Medulla oblongata (tissue), 1 donor: ENCODE results near the gene FCN2.

ENCODE experiments used
- DNase-seq: peaks from one replicate; pipeline ENCODE4 v3.0.0-alpha.2; 2015; ENCODE audit errors: extremely low spot score

Gene FCN2

GRCh38 chr9:134887686-134888602, 7.3 kb downstream of the FCN2 start:
- DNase-seq = no peak

DNA sequence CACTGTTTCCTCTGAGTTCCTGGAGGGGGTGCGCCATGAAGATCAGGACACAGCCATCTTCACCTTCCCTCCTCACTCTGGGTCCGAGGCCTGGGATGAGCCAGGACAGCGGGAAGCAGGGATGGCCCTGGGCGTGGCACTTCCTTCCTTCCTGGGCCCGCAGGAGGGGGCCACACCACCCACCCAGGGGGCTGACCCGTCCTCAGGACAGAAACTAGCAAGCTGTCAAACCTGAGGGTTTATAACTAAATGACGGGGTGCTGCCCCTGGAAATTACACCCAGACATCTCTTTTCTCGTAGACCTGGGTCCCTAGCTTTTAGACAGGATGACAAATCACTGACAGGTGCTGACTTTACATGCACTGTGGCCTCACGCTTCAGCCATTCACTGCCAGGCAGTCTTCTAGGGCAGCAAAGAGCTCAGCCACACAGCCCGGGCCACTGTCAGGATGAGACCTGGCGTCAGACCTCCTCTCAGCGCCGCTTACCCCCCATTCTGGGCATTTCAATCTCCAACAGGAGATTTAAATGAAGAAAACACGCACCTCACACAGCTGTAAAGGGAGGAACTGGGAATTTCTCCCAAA, 8.1 kb downstream of the FCN2 start:
- no peak for DNase-seq

DNA sequence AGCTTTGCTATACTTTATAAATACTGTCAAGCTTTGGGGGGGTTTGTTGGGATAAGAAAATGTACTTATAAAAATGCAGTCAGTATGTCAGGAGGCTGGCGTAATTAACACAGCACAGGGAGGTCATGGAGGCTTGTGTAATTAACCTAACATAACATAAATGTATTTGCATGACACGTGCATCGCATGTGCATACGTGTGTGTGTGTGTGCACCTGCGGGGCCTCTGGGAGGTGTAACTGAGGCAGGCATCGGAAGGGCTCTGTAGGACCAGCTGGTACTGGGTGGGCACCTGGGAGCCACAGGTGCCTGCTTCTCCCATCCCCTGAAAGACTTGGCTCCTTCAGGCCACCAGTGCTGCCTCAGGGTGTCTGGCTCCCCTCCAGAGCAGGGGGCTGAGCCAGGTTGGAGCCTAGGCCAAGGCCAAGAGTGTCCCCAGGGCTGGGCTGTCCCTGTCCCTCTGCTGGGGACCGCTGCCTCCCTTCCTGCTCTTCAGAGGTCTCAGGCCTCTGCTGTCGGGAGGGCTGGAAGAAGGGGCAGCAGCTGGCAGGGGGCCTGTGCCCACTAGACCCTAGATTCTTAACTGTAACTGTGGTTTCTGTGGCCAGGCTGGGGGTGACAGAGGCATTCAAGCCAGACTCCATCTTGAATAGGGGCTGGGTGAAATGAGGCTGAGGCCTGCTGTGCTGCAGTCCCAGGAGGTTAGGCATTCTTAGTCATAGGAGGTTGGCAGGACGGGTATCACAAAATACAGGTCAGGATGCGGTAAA, 9.0 kb downstream of the FCN2 start:
- DNase-seq = no peak

- no peak for DNase-seq
These were observed 9.5 kb downstream of the FCN2 start for GRCh38 chr9:134890155-134890495.

DNA sequence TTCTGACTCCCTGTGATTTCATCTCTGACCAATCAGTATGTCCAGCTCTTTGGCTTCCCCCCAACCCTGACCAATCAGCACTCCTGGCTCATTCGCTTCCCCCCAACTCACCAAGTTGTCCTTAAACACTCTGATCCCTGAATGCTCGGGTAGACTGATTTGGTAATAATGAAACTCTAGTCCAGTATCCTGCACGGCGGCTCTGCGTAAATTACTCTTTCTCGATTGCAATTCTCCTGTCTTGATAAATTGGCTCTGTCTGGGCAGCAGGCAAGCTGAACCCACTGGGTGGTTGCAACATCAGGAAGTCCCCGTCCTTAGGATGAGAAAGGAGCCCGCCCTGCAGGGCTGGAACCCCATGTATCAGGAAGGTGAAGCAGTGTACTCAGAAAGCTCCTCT, 10.4 kb downstream of the FCN2 start:
- DNase-seq = no peak

GRCh38 chr9:134891713-134892112, 11.1 kb downstream of the FCN2 start:
- DNase-seq = no peak

- no peak for DNase-seq
These were observed 11.6 kb downstream of the FCN2 start for GRCh38 chr9:134892221-134892620.

DNA sequence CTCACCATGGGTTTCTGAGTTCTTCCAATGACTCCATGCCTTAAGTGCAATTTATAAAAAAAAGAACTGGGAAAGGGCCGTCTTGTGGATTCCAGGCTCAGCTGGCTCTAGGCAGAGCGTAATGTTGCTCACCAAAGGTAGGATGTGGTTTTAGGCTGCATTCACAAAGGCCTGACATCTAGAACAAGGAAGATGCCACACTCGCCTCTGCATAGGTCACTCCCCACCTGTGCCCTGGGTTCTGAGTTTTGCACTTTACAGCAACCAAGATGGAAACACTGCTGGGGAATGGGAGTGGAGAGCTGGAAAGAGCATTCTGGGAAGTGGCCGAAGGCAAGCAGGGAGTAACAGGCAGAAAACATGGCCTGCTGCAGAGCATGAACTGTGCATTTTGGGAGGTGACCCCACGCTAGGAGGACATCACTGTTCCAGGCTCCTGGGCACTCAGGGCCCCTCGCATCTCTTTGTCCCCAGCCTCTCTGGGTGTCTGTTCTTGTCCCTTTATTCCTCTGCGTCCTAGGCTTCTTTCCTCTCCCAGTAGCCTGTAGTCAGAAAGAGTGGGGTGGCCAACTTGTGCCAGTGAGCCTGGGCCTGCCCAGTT, 12.3 kb downstream of the FCN2 start:
- DNase-seq = no peak

DNA sequence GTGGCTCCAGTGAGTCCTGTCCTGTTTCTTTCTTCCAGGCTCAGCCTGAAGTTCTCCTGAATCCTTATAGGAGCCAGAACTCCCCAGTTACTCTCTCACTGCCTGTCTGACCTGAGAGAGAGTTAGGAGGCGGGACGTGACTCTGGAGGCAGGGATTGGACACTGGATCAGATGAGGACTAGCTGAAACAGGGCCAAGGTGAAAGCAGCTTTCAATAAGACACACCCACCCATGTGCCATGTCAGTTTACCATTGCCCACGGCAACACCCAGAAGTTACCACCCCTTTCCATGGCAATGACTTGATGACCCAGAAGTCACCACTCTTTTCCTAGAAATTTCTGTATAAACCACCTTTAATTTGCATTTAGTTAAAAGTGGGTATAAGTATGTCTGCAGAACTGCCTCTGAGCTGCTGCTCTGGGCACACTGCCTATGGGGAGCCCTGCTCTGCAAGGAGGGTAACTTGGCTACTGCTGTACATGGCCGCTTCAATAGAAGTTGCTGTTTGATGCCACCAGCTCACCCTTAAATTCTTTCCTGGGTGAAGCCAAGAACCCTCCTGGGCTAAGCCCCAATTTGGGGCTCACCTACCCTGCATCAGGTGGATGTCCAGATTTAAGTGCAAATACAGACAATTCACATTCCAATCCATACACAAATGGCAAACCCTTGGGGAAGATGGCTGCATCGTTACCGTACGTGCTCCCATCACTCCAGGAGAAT, 13.7 kb downstream of the FCN2 start:
- no peak for DNase-seq

DNA sequence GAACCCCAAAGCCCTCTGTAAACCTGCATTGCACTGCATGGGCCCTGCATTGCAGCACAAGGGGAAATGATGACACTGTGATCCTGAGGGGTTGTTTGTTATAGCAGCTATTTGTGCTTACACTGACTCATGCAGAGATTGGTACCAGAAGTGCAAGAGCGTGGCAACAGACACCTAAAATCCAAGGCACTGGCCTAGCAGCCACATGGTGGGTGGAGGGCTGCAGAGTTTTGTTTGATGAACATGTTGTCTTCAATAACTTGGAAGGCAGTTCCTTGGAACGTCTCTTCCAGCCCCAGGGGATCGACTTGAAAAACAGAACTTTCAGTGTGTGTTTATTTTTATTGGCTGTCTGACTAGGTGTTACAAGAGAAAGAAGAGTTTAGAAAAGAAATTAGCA, 14.5 kb downstream of the FCN2 start:
- DNase-seq = peak; percentile 3

DNA sequence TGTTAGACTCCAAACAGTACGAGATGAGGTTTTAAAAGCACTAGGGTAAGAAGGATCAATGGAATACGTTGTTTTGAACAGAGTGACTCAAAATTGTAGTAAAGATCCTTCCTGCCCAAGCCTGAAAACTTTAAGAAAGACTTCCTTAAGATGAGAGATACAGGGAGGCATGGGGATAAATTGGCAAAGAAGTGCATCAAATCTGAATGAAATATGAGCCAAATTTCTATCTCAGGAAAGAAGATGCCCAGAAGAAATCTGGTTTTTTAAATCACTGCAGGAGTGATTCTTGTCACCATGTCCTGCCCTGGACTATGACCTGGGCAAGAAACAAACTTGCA, 14.9 kb downstream of the FCN2 start:
- no peak for DNase-seq

- no peak for DNase-seq
These were observed 15.6 kb downstream of the FCN2 start for GRCh38 chr9:134895908-134896833.

GRCh38 chr9:134896834-134897583, 16.4 kb downstream of the FCN2 start:
- no peak for DNase-seq

DNA sequence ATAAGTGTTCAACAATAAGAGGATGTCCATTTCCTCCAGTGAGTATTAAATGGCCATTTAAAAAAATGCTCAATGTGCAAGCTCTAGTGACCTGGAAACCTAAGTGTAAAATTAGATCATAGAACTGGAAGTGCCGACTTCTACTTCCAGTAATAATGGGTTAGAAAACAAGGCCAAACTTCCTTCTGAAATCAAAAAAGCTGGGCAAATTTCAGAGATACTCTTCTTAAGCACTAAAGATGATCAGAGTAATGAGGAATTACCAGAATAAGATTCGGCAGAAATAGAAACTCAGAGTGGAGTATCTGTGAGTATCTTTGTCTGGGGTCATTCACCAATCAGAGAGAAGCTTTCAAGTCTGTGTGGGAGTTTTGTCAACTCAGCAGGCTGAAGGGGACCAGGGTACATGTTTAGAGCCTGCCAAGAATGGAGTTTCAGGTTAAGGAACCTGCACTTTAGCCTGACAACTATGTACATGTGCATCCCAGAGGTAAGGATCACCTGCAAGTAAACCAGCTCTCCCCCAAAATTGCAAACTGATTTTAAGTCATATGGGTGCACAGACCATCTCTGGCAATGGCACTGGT, 17.1 kb downstream of the FCN2 start:
- DNase-seq = no peak

GRCh38 chr9:134898319-134898718, 17.7 kb downstream of the FCN2 start:
- no peak for DNase-seq

DNA sequence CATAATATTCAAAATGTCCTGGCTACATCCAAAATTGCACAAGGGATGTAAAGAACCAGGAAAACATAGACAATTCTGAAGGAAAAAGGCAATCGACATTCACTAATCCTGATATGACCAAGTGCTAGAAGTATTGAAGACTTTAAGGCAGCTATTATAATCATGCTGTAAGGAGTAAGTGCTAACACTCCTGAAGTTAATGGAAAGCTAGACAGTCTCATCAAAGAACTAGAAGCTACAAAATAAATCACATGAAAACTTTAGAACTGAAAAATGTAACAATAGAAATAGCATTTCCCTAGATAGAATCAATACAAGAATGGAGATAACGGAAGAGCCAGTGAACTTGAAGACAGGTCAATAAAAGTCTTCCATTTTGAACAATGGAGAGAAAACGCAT, 18.6 kb downstream of the FCN2 start:
- no peak for DNase-seq

DNA sequence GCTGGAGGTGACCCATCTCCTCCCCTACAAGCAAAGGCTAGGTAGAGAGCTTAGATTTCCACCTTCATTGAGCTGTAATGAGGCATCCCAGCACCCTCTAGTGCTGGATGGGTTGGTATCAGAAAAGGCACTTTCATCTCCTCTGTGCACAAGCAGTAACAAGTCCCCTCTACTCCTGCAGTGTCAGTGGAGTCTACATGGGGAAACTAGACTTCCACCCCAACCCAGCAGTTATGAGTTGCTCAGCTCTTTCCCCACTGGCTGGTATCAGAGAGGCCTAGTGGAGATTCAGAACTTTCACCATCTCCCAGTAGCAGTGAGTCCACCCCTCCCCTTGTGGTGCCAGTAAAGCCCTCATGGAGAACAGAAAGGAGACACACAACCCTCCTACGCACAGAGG, 19.2 kb downstream of the FCN2 start:
- no peak for DNase-seq

DNA sequence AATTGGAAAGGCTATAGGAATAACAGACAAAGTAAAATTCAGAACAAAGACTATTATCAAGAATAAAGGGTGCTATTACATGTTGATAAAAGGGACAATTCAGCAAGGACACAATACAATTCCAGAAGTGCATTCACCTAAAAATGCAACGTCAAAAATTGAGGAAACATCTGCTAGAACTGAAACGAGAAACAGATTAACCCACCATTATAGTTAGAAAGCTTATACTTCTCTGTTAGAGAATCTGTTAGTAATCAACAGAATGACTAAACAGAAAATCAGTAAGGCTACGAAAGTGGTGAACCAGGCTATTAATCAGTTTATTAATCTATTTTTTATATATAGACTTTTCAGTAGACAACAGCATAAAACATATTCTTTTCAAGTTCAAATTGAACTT, 22.3 kb downstream of the FCN2 start:
- DNase-seq = no peak

- DNase-seq = no peak
These were observed 28.1 kb downstream of the FCN2 start for GRCh38 chr9:134908524-134909309.
